CD4-positive, alpha-beta T cell treated with Interleukin-2 at 100 ng/mL for 4 hours (primary cell): Measurements from ENCODE around the gene ZNF653.
"Not testable (repeated sequence)": the region's sequence is repeated elsewhere in the genome, so short reads cannot be mapped to it uniquely, and the experiment has no call there.

Experiments
- DNase-seq: peaks from one replicate; pipeline ENCODE4 v3.0.0-alpha.2; 2020; ENCODE audit warnings: low spot score

Gene ZNF653

DNA sequence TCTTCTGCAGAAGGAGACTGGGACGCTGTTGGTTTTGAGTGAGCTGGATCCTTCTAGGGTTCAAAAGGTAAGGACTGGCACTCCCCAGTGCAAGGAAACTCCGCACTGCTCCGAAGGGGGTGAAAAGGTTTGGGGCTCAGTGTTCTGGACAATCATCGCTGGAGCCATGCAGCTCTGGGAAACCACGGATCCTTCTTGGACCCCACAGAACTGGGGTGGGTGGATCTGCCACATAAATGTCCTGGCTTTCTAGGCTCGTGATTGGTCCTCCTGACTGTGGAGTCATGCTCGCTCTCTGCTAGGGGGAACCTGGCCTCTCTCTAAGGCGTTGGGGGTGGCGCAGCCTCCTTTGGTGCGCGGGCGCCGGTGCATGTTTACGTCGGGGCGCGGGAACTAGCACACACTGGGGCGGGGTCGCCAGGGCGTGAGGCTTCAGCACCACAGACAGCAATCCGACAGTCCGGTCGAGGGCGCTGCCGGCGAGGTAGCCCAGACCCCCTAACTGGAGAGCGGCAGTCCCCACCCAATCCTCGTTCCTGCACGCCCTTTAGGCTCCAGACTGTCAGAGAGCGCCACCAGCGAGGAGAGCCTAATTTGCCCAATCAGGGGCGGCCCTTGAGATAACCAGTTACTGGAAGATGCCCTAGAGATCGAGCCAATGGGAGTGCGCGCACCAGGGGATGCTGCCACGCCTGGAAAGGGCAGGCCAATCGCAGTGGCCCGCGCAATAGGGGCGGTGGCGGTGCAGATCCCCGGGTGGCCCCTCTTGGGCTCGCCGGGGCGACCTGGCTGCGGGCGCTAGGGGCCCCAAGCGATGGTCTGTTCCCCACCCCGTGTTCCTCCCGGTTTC lies 23.9 kb downstream of the ZNF653 start:
- peak; percentile 64 for DNase-seq

DNA sequence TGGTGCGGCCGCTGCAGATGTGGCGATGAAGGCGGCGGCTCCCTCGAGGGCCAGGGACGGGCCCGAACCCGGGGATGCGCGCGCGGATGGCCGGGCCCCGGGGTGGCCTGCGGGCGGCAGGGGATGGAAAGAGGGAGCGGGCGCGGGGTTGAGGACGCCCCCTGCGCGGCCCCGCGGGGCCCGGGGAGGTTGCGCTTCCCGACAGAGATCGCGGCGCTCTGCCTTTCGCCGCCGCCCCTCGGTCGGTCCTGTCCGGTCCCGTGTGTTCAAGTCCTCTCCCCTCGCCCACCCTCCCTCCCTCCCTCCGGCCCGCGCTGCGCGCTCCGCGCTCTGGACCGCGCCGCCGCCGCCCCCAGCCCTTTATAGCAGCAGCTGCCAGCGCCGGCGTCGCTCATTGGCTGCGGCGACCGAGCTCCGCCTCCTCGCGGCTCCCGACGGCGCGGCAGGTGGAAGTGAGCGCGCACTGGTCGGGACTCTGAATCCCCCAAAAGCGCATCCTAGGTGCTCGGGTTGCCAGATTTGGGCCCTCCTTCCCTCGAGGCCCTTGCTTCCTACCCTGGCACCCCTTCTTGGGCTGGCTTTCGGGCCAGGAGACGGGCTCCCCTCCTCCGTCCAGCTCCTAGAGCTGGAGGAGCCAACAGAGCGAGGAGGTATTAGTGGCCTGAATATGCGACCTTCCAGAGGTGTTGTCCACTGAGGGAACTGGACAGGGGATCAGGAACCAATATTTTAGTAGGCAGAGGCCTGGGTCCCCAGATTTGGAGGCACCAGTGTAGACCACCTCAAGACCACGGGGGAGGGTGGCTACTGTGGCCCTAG lies 24.7 kb downstream of the ZNF653 start, which contains the start of gene ELAVL3:
Gene ELAVL3, minus strand, starts transcription at position 332 of the 819 bp plus-strand sequence. CDS start 438 bp downstream, outside the sequence.
- no peak for DNase-seq

DNA sequence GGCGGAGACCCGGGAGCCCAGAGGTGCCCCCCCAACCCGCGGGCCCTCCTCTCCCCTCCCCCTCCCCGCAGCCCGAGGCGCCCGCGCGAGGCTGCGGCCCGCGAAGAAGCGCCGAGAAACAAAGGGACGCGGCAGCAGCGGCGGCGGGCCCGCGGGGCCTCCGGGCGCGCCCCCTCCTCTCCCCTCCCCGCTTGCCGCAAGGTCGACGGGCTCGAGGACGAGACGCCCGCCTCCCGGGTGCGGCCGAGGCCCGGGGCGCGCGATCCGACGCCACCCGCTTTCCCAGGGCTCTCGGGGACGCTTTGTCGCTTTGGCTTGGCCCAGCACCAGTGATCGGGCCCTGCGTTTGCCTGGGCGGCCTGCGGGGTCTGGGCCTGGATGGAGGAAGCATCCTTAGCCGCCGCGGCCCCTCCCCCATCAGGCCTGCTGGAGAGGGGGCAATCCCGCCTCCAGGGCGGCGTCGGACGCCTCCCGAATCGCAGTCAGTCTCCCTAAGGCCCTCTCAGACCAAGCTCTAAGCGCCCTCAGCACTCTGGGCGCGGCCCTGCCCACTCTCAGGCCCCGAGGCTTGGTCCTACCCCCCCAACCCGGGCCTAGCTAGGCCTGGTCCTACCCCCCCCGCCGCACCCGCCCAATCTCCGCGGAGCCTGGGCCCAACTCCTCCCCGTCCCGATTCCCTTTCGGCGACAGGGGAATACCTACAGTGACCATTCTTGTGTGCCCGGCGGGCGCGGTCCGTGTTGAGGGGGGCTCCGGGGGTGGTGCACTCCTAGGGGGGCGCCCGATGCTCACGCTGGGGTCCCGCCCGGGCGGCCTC lies 25.5 kb downstream of the ZNF653 start:
- DNase-seq = no peak

DNA sequence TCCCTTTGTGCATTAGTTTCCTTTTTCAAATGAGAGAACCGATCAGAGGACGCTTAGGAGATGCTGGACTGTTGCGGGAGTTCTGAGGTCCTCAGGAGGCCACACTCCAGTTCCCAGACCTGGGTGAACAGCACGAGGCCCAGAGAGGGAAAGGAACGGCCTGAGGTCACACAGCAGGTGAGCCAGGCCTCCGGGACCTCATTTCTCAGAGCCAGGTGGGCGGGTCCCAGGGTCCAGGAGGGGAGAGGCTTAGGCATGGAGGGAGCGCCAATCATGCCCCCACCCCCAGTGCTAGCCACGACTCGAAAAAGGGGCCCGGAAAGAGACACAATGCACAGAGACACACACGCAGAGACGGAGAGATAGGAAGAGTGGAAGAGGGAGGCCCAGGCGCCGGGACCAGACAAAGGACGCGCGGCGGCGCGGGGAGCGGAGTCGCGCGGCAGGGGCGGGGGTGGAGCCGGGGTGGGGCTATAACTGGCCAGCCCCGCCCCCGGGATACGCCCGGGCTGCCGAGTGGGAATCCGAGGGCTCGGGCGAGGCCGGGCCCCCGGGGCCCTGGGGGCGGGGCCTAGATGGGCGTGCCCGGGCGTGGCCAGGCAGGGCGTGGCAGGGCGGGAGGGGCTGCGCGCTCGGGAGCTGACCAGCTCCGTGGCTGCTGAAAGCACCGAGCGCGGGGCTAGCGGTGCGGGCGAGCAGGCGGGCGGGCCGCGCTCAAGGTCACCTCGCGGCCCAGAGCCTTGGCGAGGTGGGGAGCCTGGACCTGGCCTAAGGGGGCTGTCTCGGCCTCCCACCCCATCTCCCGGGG lies 26.3 kb downstream of the ZNF653 start:
- DNase-seq = no peak

DNA sequence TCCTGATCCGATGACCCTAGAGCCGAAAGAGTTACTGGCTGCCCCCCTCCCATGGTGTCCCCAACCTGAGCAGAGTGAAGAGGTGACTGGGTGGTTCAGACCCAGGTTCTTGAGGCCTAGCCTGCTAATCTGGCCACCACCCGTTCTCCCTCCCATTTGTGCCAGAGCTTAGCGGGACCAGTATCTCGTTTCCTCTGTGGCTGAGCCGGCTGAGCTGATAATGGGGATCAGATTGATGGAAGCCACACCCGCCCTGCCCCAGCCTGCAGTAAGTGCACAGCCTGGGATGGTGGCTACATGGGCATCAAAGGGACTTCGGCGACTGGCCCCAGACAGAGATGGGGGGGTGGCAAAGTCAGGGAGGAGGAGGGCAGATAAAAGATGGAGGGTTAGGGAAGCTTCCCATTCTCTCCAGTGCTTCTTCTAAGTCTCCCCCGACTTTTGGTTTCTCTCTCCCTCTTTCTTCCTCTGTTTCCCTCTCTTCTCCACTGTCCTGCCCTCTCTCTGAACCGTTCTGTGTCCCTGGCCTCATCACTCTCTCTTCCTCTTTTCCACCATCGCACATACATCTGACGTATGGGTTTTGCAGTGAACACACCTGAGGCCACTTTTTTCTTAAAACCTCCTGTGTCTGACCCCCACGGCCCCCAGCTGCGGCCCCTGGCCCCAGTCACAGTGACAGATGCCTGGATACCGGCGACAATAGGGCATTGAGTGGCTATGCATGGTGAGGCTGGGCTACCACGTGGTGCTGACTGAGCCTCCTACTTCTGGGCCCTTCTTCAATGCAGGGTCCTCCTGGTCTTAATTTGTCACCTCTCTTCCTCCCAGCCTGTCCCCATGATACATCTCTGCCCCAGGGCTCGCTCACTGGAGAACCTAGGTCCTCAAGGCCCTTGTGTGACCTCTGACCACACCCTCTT lies 27.2 kb downstream of the ZNF653 start:
- no peak for DNase-seq

DNA sequence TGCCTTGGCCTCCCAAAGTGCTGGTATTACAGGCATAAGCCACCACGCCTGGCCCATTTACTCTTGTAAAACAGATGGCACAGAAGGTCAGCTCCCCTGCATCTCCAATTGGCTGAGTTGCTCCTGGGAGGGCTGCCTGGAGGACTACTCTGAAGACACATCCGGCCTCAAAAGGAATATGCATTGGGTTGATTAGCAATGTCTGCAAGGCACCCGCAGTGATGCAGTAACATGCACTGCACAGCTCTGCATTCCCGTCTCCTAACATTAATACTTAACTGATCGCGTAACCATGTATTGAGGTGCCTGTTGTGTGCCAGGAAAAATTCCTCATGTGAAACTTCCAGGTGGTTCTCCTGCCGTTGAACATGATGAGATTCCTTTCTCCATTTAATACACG lies 29.8 kb downstream of the ZNF653 start:
- no peak for DNase-seq

DNA sequence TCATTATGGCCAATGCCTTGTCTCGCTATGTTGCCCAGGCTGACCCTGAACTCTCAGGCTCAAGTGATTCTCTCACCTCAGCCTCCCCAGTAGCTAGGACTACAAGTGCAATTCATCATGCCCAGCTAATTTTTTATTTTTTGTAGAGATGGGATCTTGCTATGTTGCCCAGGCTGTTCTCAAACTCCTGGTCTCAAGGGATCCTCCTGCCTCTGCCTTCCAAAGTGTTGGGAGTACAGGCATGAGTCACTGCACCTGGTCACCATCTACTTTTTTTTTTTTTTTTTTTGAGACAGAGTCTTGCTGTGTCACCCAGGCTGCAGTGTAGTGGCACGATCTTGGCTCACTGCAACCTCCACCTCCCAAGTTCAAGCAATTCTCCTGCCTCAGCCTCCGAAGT lies 30.3 kb downstream of the ZNF653 start:
- not testable (repeated sequence) for DNase-seq

DNA sequence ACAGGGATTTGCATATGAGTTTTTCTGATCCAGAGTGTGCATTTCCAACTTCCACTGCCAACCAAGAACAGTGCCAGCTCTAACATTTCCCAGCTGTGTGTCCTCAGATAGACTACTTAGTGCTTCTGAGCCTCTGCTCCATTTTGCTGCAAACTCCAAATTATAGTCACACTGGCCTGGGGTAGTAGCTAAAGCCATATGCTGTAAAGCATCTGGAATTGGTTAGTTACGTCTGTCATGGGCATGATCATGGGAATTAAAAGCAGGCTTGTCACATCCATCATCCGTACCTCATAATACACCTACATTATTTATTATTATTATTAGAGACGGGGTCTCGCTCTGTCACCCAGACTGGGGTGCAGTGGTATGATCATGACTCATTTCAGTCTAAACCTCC lies 31.9 kb downstream of the ZNF653 start:
- DNase-seq = no peak

DNA sequence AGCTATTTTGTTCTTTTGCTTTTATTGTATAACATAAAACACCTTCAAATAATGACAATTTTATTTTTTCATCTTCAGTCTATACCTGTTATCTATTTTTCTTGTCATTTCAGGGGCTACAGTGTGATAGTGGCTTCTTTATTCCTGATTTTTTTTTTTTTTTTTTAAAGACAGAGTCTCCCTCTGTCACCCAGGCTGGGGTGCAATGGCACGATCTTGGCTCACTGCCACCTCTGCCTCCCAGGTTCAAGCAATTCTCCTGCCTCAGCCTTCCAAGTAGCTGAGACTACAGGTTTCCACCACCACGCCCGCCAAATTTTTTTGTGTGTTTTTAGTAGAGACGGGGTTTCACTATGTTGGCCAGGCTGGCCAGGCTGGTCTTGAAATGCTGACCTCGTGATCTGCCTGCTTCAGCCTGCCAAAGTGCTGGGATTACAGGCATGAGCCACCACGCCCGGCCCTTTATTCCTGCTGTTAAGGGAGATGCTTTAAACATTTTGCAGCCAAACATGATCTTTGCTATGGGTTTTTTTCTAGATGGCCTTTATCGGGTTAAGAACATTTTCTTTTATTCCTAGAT lies 37.3 kb downstream of the ZNF653 start:
- not testable (repeated sequence) for DNase-seq

DNA sequence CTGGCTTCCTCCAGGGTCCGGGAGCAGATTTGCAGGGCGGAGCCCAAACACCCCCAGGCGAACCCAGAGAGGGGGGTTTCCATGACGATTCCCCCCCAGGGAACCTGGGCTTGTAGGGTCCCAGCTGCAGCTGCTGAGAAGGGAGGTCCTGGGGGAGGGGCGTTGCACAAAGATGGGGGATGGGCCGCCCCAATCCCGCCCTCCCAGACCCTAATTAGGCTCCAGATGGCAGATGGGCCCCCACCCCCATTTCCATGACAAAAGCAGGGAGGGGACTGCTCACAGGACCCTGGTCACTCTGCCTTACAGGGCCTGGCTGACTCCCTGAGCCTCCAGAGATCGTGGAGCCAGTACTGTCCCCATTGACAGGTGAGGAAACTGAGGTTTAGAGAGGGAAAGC lies 40.0 kb downstream of the ZNF653 start:
- no peak for DNase-seq

DNA sequence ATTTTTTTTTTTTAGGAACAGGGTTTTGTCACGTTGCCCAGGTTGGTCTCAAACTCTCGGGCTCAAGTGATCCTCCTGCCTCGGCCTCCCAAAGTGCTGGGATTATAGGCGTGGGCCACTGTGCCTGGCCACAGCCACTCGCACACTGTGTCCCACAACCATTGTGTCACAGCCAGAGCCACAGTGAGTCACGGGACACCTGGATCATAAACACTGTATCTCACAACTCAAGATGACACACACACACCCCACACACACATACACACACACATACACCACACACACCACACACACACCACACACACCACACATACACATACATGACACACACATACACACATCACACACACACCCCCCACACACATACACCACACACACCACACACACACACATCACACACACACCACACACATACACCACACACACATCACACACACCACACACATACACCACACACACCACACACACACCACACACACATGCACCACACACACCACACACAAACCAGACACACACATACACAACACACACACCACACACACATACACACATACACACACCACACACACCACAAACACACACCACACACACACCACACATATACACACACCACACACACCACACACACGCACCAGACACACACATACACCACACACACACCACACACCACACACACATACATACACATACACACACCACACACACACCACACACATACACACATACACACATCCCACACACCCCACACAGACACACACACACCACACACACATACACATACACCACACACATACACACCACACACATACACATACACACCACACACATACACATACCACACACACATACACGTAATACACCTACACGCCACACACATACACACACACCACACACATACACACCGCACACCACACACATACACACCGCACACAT lies 41.0 kb downstream of the ZNF653 start:
- no peak for DNase-seq

DNA sequence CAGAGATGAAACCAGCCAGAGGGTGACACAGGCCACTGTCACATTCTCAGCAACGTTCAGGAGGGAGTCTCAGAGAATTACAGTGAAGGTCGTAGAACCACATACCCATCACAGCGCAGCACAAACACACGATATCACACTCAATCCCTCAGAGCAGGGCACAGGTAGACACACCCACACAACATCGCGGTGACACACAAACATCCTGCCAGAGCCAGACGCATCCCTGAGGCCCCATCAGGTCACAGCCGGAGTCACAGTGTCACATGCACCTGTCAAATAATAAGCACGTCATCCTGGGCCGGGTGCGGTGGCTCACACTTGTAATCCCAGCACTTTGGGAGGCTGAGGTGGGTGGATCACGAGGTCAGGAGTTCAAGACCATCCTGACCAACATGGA lies 42.2 kb downstream of the ZNF653 start:
- no peak for DNase-seq

DNA sequence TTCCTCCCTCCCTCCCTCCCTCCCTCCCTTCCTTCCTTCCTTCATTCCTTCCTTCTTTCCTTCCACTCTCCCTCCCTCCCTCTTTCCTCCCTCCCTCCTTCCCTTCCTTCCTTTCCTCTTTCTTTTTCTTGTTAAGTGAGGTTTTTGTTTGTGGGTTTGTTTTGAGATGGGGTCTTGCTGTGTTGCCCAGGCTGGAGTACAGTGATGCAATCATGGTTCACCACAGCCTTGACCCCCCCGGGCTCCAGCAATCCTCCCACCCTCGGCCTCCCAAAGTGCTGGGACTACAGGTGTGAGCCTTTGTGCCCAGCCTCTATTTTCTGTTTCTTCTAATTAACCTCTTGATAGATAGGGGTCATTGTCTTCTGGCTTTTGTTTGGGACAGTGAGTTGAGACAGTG lies 44.2 kb downstream of the ZNF653 start:
- no peak for DNase-seq

DNA sequence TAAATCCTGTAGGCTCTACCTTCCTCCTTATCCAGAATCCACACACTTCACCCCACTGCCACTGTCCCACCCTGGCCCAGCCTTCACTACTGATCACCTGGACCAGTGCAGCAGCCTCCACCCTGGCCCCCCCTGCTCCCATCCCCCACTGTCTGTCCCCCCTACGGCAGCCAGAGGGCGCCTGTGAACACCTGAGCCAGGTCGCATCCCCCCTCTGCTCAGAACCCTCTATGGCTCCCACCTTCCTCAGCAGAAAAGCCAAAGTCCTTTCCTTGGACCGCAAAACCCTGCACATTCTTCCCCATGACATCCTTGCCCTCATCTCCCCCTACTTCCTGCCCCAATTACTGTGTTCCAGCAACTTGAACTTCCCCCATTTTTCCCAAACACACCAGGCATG lies 45.4 kb downstream of the ZNF653 start:
- DNase-seq = no peak

DNA sequence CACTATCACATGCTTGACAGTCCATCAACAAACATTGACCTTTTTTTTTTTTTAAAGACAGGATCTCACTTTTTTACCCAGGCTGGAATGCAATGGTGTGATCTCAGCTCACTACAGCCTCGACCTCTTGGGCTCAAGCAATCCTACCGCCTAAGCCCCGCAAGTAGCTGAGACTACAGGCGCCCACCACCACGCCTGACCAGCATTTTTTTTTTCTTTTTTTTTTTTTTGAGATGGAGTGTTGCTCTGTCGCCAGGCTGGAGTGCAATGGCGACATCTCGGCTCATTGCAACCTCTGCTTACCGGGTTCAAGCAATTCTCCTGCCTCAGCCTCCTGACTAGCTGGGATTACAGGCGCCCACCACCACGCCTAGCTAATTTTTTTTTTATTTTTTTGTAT lies 46.7 kb downstream of the ZNF653 start:
- DNase-seq = not testable (repeated sequence)

DNA sequence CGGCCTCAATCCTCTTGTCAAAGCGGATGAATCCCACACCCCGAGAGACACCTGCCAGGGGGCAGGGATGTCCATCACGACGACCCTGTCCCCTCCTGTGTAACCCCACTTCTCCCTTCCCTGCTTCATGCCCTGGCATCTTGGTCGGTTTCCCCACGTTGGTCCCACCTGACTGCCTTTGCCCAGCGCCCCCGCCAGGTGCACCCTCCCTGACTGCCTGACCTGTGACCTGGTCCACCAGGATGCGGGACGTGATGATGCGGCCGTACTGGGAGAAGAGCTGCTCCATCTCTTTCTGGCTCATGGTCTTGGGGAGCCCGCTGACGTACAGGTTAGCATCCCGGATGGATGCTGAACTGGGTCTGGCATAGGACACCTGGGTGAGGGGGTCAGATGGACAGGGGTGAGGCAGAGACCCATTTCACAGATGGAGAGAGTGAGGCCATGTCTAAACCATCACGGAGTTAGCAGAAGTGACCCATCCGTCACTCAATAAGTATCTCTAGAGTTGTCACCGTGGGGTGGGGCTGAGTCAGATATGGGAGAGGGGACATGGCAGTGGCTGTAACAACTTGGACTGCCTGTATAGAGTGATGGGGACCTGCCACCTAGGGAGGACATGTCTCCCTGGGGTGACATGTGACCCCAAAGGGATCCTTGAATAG lies 47.3 kb downstream of the ZNF653 start:
- DNase-seq = no peak

DNA sequence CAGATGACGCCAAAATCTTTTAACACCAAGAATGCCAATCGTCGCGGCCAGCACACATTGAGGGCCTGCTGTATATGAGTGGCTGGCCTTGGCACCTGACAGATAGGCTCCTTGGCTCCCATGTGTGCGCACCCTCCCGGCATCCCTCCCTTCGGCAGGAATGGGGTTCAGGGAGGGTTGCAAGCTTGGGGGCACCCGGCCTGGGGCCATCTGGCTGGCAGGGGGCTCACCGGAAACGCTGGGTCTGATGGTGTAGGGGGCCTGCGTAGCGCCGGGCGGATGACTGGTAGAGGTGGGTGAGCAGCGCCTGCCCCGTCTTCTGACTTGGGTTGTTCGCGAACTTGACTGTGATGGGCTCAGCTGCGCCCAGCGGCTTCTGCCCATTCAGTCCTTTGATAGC lies 47.8 kb downstream of the ZNF653 start:
- no peak for DNase-seq

DNA sequence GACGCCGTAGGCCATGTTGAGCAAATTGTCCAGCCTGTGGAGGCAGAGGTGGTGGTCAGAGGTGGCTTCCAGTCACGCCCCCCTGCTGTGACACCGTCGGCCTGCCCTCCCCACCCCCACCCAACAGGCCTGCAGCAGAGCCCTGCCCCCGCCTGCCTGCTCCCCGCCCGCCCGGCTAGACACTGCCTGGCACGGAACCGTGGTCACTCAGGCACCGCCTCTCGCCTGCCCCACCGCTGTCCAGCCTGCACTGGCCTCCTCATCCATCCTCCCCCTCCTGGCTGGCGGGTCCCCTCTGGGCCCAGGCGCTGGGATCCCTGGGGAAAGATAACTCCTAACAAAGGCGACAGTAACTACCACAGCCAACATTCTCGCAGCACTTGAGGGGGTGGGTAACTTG lies 48.5 kb downstream of the ZNF653 start:
- DNase-seq = no peak
